AG09319 (cell line): ENCODE data around the gene LRFN3.

Experiments used
- DNase-seq: peaks from one replicate; pipeline ENCODE4 v3.0.0-alpha.2; 2010; ENCODE audit warnings: low read depth; ENCODE audit errors: extremely low read depth
- CTCF ChIP-seq: IDR thresholded peaks from 2 replicates; pipeline ENCODE4 v1.5.1; 2011; ENCODE audit warnings: low read depth, mild to moderate bottlenecking, inconsistent platforms, low read length, moderate library complexity

LRFN3 gene

GRCh38 chr19:35940839-35941238 lies 4.7 kb downstream of the LRFN3 start:
- no peak for TF ChIP-seq CTCF
- DNase-seq, result no peak

GRCh38 chr19:35942235-35942634 lies 6.1 kb downstream of the LRFN3 start:
- TF ChIP-seq CTCF, result no peak
- no peak for DNase-seq

- no peak for DNase-seq
- TF ChIP-seq CTCF, result no peak
These were observed 7.4 kb downstream of the LRFN3 start for GRCh38 chr19:35943321-35944301.

- DNase-seq, result no peak
- no peak for TF ChIP-seq CTCF
These were observed 8.4 kb downstream of the LRFN3 start for GRCh38 chr19:35944556-35944955.

DNA sequence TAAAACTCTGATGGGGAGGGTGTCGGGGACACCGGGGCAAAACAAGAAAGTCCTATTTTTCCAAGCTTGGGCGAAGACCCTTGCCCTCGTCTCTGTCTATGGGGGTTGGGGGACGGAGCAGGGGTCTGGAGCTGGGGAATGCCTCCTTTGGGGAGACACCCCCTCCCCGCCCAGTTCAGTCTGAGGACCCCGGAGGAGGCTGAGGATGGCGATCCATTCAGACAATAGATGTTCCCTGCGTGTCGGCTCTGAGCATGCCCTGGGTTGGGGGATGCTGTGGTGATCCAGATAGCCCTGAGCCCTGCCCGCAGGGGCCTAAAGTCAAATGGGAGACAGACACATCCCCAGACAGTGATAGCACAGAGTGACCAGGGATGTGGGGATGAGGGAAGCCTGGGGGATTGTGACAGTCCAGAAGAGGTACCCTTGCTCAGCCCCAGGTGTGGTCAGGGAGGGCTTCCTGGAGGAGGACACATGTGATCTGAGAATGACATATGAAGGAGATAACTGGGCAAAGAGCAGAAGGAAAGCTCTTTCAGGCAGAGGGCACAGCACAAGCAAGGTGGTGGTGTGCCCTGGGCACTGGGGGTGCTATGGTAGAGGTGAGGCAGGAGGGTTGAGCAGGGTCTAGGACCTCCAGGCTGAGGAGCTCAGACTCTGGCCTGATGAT lies 9.1 kb downstream of the LRFN3 start:
- TF ChIP-seq CTCF, result no peak
- DNase-seq, result no peak

DNA sequence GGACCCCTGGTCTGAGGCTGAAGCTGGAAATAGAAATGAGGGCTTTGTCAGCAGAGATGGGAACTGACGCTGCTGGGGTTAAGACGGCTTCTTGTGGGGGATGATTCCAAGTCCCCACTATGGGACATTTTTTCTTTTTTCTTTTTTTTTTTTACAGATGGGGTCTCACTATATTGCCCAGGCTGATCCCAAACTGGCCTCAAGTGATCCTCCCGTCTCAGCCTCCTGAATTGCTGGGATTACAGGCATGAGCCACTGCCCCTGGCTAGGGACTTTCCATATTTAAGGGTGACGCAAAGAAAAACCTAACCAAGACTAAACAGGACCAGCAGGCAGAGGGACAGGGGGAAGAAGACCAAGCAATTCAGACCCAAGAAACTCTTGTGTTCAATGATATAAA lies 10.0 kb downstream of the LRFN3 start:
- DNase-seq, result no peak
- TF ChIP-seq CTCF, result no peak

DNA sequence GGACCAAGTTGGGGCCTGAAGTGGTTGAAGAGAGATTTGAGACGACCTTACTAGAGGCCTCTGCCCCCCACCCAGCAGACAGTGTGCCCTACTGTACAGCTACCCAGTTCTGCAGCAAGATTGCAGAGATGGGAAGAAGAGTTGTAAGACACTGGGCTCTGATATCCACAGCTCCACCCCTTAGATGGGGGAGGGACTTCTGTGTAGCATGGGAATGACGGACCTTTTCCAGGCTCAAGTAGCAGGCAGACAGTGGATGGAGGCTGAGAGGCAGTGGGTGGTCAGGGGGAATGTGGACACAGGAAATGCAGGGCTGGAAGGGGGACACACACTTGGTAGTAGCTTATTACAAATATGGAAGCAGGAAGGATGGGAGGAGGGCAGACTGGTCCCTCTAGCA lies 13.0 kb downstream of the LRFN3 start:
- no peak for DNase-seq
- no peak for TF ChIP-seq CTCF
